ENCODE measurements around the gene ZBTB7C. TPM values are rescaled to one million over a fixed set of nuclear protein-coding genes. Genes with fewer than 3 reads are reported as not detected.
A peak's percentile ranks its signal among the peaks of the same experiment; 100 is the strongest.

Gene ZBTB7C
- total and polyA plus RNA-seq, 2 donors = 4.6 to 8.6 TPM

DNA sequence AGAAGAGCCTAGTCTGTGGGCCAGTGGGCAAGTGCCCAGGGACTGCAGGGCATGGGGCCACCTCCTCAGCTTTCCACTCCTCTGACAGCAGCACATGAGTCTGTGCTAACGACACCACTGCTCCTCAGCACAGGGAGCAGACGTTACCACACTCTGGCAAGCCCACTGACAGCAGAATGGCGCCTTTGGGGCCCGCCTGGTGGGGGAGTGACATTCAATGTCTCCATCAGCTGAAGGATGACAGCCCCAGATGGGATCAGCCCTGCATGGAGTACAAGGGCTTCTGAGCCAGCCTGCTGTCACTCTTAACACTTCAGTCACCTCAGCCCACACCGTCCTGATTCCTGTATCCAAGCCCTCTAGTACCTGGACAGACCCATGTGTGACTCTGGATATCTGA, 329.3 kb downstream of the ZBTB7C start:
- H3K27ac ChIP-seq (ENCODE audit: low read depth) = no peak overlapping the region
- WGBS = 87% methylated on average over 5 of the region's 5 CpGs
- H3K36me3 ChIP-seq (ENCODE audit: insufficient read depth) = no peaks in the 10 kb centered on the region
- no peaks in the 10 kb centered on the region for H3K4me1 ChIP-seq (ENCODE audit: insufficient read depth)
- no peak for DNase-seq (ENCODE audit: extremely low spot score)
- H3K4me3 ChIP-seq (ENCODE audit: low read depth, low read length) = no peak overlapping the region

DNA sequence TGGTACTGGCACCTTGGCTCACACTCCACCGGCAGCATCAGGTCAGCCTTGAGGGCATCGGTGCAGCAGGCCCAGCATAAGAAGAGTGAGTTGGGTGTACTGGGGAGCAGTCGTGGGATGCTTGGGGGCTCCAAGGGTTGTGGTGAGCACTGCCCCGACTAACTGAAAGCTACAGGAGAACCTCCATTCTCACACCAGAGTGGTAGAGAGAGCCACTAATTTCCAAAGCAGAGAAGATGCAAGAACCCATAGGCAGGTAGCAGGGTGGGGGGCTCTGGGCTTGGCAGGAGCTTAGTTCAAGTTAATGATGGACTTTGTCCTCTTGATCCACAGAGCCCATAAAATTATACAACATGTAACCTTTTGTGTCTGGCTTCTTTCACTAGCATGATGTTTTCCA, 330.7 kb downstream of the ZBTB7C start:
- no peaks in the 10 kb centered on the region for H3K4me1 ChIP-seq (ENCODE audit: insufficient read depth)

DNA sequence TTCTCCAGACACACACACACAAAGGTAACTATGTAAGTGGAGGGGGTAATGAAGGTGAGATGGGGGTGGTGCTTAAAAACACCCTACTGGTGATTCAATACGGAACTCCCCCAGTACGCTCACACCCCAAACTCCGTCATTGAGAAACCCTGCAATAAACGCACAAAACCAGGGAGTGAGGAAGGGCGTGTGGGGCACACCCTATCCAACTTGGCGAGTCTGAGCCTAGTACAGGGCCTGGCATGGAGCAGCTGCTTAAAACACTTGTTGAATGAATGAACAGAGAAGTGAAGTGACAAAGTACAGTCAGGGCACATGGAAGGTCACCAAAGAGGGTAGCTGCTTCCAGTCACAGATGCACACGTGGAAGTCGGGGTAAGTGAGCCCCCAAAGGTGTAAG, 331.9 kb downstream of the ZBTB7C start:
- WGBS = 80% methylated on average over 8 of the region's 8 CpGs
- H3K27ac ChIP-seq (ENCODE audit: low read depth) = peak overlapping the region; percentile 15

More for the DNA sequence above, 330.7 kb downstream of the ZBTB7C start:
- 95% methylated on average over 4 of the region's 4 CpGs for WGBS
- DNase-seq (ENCODE audit: extremely low spot score) = no peak
- no peak overlapping the region for H3K27ac ChIP-seq (ENCODE audit: low read depth)
- no peaks in the 10 kb centered on the region for H3K36me3 ChIP-seq (ENCODE audit: insufficient read depth)
- no peak overlapping the region for H3K4me3 ChIP-seq (ENCODE audit: low read depth, low read length)

DNA sequence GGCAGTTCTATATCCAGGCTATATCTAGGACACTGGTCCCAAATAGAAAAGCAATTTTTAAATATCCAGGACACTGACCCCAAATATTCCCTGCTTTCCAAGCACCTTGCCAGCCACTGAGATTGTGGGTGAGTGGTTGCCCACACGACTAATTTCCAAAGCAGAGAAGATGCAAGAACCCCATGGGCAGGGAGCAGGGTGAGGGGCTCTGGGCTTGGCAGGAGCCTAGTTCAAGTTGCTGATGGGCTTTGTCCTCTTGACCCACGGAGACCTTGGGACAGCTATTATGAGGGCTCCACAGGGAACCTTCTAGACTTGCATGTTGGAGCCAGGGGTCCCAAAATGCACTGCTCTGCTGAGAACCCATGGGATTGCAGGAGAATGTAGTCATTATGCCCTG, 332.7 kb downstream of the ZBTB7C start:
- Histone ChIP-seq H3K4me3 (ENCODE audit: low read depth, low read length) (no peak overlapping the region), H3K27ac (ENCODE audit: low read depth) (peak overlapping the region; percentile 11), H3K36me3 (ENCODE audit: insufficient read depth) (no peaks in the 10 kb centered on the region), H3K4me1 (ENCODE audit: insufficient read depth) (no peaks in the 10 kb centered on the region)
- 76% methylated on average over 2 of the region's 2 CpGs for WGBS
- no peak for DNase-seq (ENCODE audit: extremely low spot score)

More for the DNA sequence above, 331.9 kb downstream of the ZBTB7C start:
- H3K4me1 ChIP-seq (ENCODE audit: insufficient read depth) = no peaks in the 10 kb centered on the region
- H3K36me3 ChIP-seq (ENCODE audit: insufficient read depth) = no peaks in the 10 kb centered on the region
- DNase-seq (ENCODE audit: extremely low spot score) = no peak
- no peak overlapping the region for H3K4me3 ChIP-seq (ENCODE audit: low read depth, low read length)

DNA sequence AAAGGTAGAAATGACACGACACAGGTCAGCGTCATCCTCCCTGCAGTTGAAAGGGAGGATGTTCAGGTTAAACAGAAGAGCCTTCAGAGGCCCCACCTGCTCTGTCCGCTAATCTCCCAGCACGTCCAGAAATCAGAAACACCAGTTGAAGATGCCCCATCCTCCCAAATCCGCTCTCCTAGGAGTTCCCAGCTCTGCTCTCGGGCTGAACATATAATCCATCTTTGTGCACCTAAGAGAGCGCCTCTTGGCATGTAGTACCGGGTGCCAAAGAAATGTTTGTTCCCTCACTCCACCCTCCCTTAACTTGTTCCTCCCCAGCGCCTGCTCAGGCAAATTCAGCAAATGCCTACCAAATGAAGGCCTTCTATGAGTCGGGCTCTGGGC, 333.5 kb downstream of the ZBTB7C start:
- Histone ChIP-seq H3K4me1 (ENCODE audit: insufficient read depth) (no peaks in the 10 kb centered on the region), H3K4me3 (ENCODE audit: low read depth, low read length) (no peak overlapping the region), H3K27ac (ENCODE audit: low read depth) (no peak overlapping the region), H3K36me3 (ENCODE audit: insufficient read depth) (no peaks in the 10 kb centered on the region)
- DNase-seq (ENCODE audit: extremely low spot score) = no peak
- 77% methylated on average over 10 of the region's 10 CpGs for WGBS

DNA sequence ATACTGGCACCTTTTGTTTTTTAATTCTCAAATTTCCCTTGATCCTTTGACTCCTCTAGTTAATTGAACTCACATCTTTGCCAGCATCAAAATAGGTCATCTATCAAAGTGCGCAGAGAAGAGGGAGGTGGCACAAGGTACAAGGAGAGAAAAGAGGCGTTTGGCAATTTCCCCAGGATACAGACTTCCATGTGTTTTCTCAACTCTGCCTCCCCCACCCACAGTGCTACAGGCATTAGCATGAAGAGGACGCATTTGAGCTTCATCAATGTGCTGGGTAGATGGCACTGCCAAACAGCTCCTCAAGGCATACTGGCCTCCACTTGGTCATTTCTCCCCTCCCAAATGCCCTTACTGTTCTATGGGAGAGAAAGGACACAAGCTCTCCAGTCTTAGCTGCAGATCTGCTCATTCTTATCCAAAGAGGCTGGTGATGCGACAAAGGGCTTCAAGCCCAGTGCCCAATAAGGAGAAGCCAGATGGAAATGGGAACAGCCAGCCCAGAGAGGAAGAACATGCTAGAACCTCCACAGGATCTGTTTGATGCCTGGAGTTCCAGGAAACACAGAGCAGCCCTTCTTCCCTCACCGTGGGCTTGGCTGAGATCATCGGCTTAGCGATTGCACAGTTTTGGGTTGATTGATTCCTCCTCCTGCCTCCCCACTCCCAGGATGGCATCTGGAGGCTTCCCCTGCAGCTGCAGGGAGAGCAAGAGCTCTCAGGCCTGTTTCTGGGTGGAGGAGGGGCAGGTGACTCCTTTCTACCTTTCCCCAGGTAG, 334.1 kb downstream of the ZBTB7C start:
- no peak overlapping the region for H3K27ac ChIP-seq (ENCODE audit: low read depth)
- WGBS = 76% methylated on average over 7 of the region's 7 CpGs
- H3K36me3 ChIP-seq (ENCODE audit: insufficient read depth) = no peaks in the 10 kb centered on the region
- no peaks in the 10 kb centered on the region for H3K4me1 ChIP-seq (ENCODE audit: insufficient read depth)
- H3K4me3 ChIP-seq (ENCODE audit: low read depth, low read length) = no peak overlapping the region
- DNase-seq (ENCODE audit: extremely low spot score) = no peak

DNA sequence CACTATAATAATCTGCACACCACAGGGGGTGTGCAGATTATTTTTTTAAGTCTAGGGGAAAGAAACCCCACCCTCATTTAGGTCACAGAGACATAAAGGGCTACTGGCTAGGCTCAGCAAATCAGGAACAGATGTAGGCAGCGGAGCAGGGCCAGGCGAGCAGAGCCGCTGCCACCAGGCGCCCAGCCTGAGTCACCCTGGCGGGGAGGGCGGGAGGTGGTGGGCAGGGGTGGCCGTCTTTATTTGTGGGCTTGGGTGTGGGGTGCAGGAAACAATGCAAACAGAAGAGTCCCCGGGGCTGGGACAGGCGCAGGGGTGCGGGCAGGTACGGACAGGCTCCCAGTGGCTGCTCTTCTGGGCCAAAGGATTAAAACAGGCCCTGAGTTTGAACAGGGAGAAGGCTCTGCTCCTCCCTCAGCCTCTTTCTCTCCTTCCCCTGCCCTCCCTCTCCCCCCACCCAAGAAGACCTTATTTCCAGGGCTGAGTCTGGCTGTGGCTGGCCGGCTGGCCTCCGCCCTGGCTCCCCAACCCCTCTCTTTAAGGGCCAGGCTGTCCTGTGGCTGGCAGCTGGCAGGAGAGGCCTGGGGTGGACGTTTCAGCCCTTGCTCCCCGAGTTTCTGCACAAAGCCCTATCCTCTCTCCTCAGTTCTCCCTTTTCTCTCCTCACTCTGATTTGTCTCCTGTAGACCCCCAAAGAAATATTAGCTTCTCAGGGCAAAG, 335.8 kb downstream of the ZBTB7C start:
- WGBS = 79% methylated on average over 15 of the region's 15 CpGs
- H3K4me3 ChIP-seq (ENCODE audit: low read depth, low read length) = no peak overlapping the region
- no peaks in the 10 kb centered on the region for H3K4me1 ChIP-seq (ENCODE audit: insufficient read depth)
- DNase-seq (ENCODE audit: extremely low spot score) = no peak
- H3K27ac ChIP-seq (ENCODE audit: low read depth) = peak overlapping the region; percentile 90
- no peaks in the 10 kb centered on the region for H3K36me3 ChIP-seq (ENCODE audit: insufficient read depth)

DNA sequence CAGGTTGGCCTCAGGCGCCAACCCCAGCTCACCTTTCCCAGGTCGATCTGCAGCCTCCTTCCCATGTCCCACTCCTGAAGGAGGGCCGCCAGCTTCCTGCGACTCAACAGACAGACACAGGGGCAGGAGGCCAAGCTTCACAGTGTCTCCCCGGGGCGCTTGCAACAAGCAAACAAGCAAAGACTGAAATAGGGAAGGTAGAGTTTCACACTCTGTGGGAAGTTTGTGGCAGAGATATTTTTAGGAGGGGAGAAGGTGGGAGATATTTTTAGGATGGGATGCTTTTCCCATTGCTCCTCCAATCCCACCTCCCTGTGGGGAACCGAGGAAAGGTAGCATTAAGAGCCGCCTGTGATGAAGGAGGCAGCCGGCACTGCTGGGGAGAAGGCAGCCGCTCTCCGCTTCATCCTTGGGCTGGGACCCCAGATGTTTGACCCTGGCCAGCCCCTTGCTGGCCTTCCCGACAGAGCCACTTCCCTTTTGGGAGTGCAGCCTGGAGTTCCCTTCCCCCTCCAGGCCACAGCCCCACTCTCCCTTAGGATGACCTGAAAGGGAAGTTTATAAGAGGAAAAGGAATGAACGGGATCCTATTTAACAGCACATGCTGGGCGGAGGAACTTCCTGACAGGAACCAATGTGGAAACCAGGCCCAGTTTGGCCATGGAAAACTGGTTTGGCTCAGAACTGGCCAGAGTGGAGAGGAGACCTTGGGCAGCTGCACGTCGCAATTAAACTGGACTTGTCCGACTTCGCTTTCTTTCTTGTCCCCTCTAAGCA, 336.6 kb downstream of the ZBTB7C start:
- WGBS = 63% methylated on average over 18 of the region's 18 CpGs
- H3K27ac ChIP-seq (ENCODE audit: low read depth) = peak overlapping the region; percentile 27
- DNase-seq (ENCODE audit: extremely low spot score) = no peak
- no peaks in the 10 kb centered on the region for H3K36me3 ChIP-seq (ENCODE audit: insufficient read depth)
- no peak overlapping the region for H3K4me3 ChIP-seq (ENCODE audit: low read depth, low read length)
- no peaks in the 10 kb centered on the region for H3K4me1 ChIP-seq (ENCODE audit: insufficient read depth)

DNA sequence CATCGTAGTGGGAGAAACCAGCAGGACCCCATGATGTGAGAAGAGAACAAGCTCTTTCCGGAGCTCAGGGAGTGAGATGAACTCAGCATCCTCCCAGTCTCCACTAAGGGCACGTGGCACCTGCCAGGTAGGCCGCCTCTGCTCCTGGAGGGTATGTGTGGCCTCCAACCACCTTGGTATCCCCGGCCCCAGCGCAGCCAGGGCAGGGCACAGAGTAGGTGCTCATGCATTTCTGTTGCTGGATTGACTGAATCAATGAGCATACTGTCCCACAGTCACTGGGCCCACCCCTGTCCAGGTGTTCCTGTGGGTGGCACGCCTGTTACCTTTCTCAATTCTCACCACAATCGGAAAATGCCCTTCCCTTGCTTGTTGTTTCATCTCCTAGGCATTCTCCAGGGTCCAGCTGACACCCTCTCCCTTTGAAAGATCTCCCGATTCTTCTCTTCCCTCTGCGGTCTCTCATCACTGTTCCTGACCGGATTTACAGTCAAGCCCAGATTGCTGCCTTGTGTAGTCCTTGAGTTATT, 340.2 kb downstream of the ZBTB7C start:
- Histone ChIP-seq H3K36me3 (ENCODE audit: insufficient read depth) (no peaks in the 10 kb centered on the region), H3K4me1 (ENCODE audit: insufficient read depth) (no peaks in the 10 kb centered on the region), H3K4me3 (ENCODE audit: low read depth, low read length) (no peak overlapping the region), H3K27ac (ENCODE audit: low read depth) (no peak overlapping the region)
- no peak for DNase-seq (ENCODE audit: extremely low spot score)
- 96% methylated on average over 11 of the region's 11 CpGs for WGBS

DNA sequence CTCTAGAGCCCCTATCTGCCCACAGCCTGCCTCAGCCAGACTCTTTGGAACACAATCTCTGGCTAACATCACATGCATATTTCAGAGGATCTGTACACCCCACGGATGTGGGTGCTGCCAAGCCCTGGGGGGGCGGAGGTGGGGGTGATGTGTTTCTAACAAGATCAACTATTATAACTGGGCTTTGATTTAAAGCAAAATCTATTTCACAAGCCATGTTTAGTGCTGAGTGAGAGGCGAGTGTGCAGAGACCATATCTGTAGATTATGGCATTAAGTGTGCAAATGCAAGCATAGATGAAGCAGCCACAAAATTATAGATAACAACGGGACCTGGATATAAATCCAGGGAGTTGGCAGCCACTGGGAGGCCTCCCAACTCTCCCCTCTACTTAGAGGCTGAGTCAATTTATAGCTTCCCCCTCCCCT, 342.9 kb downstream of the ZBTB7C start:
- DNase-seq (ENCODE audit: extremely low spot score) = no peak
- no peaks in the 10 kb centered on the region for H3K36me3 ChIP-seq (ENCODE audit: insufficient read depth)
- no peak overlapping the region for H3K27ac ChIP-seq (ENCODE audit: low read depth)
- 47% methylated on average over 4 of the region's 4 CpGs for WGBS
- H3K4me3 ChIP-seq (ENCODE audit: low read depth, low read length) = no peak overlapping the region
- H3K4me1 ChIP-seq (ENCODE audit: insufficient read depth) = no peaks in the 10 kb centered on the region

DNA sequence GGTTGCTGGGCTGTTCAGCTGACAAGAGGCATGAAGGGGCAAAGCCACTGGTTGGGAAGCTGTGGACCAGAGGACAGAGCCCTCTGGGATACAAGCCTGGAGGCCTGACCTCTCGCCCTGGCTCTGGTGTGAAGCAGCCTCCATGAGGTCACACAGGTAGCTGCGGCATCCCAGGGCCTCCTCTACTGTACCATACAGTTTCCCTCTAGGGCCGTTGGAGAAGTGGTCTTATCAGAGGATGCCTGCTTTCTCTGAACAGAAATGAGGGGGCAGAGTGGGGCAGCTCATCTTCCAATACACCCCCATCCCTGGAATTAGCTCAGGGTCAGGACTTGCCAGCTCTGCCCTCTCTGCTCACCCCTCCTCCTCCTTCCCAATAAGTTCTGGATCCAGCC, 343.6 kb downstream of the ZBTB7C start:
- H3K4me3 ChIP-seq (ENCODE audit: low read depth, low read length) = no peak overlapping the region
- no peak for DNase-seq (ENCODE audit: extremely low spot score)
- WGBS = 77% methylated on average over 3 of the region's 3 CpGs
- H3K36me3 ChIP-seq (ENCODE audit: insufficient read depth) = no peaks in the 10 kb centered on the region
- H3K27ac ChIP-seq (ENCODE audit: low read depth) = no peak overlapping the region
- H3K4me1 ChIP-seq (ENCODE audit: insufficient read depth) = no peaks in the 10 kb centered on the region

DNA sequence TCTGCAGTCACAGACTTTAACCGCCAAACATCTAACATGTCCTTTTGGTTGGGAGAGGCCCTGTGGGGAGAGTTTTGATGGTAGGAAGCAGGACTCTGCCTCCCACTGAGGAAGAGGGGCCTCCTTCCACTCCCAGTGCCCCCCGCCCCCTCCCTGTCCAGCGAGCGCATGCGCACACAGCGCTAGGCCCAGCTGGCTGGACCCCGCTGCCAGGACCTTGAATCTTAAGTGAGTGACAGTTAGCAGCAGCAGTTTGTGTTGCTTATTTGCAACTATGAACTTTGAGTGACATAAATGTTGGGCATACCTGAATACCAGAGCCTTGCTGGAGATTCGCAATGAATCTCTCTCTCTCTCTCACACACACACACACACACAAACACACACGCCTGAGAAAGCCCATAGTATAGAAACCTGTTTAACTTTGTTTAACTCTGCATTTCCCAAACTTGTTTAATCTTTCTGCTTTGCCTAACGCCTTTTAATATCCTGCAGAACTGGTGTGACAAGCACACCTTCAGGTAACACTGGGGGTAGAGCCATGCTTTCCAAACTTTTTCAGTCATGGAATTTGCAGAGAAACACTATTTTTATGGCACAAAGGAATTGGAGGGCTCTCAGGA, 344.1 kb downstream of the ZBTB7C start:
- H3K4me3 ChIP-seq (ENCODE audit: low read depth, low read length) = no peak overlapping the region
- 87% methylated on average over 10 of the region's 10 CpGs for WGBS
- H3K4me1 ChIP-seq (ENCODE audit: insufficient read depth) = no peaks in the 10 kb centered on the region
- DNase-seq (ENCODE audit: extremely low spot score) = no peak
- H3K27ac ChIP-seq (ENCODE audit: low read depth) = no peak overlapping the region
- no peaks in the 10 kb centered on the region for H3K36me3 ChIP-seq (ENCODE audit: insufficient read depth)

Measured in urinary bladder (tissue), 4 donors.